EH (cell line): ENCODE results near the gene PPID.
"Not testable (repeated sequence)": the region's sequence is repeated elsewhere in the genome, so short reads cannot be mapped to it uniquely, and the experiment has no call there.

Experiments
- DNase-seq: peaks from one replicate; pipeline ENCODE4 v3.0.0-alpha.2; 2015; ENCODE audit warnings: low read depth

Gene PPID

GRCh38 chr4:158722917-158723793 lies at the start of gene PPID:
Gene PPID, minus strand, starts transcription at chr4:158723396. Its CDS starts 108 bp downstream, at chr4:158723288.
- peak; percentile 81 for DNase-seq

GRCh38 chr4:158771776-158772175 lies 48.6 kb upstream of the PPID start:
- no peak for DNase-seq

GRCh38 chr4:158770671-158771070 lies 47.5 kb upstream of the PPID start:
- DNase-seq: no peak

- peak; percentile 63 for DNase-seq
Observed at GRCh38 chr4:158769175-158769921, 46.2 kb upstream of the PPID start.

GRCh38 chr4:158768555-158769174 lies 45.5 kb upstream of the PPID start, which contains the start of gene FNIP2:
Gene FNIP2, plus strand, starts transcription at chr4:158769026. Its CDS starts 187 bp downstream, at chr4:158769213.
- DNase-seq: peak; percentile 85

DNA sequence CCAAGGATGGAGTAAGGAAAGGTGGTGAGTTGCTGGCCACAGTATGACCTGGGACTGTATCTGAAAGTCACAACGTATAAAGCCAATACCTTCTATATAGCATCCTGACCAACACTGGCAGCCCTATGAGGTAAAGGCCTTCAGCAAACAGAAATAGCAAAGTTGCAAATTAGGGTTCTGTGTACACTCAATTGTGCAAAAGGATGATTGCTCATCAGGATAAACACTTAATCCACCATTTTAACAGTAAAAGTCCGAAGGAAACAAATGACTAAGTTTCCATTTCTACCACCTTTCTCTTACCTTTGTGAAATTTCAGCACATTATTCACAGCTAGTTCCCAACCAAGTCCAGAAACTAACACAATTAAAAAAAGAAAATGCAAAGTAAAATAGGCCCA lies 44.3 kb upstream of the PPID start:
- DNase-seq: no peak

DNA sequence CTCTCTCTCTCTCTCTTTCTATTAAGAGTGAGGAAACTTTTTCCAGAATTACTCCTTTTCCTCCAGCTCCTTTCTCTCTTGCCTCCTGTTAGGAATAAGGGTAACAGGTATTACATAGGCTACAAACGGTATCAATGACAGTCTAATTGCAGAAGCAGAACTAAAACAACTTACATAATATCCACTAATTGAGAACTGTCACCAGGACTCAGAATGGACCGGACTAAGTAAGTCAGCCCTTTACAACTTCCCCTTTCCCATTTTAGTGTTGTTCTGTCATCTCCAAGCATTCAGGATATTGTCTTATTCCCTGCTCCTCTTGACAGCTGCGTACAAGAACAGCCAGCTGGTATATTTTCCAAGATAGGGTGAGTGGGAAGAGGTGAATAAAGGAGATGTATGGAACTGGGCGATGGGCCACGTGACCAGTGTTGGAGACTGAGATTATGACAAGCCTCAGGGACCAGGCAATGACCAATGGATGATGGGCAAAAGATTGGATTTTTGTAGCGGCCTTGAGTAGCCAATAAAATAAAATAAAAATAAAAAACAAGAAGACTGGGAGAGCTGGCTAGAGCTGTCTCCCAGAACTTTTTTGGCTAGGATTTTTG lies 43.3 kb upstream of the PPID start:
- no peak for DNase-seq

DNA sequence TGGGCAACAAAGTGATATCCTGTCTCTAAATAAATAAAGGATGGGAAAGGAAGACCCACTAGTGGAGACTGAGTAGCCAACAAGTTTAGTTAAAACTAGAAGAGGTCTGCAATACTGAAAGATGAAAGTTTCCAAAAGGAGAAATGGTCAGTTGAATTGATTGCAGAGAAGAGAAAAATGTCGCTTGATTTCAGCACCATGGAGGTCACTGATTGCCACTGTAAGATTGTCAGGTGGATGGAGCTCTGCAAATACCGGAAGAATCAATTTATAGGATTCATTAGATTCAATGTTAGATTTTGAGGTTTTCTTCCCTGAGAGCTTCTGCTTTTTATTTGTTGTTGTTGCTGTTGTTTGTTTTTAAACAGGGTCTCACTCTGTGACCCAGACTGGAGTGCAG lies 40.3 kb upstream of the PPID start:
- DNase-seq: no peak

GRCh38 chr4:158762553-158762952 lies 39.4 kb upstream of the PPID start:
- no peak for DNase-seq

GRCh38 chr4:158760866-158761265 lies 37.7 kb upstream of the PPID start:
- DNase-seq: peak; percentile 73

DNA sequence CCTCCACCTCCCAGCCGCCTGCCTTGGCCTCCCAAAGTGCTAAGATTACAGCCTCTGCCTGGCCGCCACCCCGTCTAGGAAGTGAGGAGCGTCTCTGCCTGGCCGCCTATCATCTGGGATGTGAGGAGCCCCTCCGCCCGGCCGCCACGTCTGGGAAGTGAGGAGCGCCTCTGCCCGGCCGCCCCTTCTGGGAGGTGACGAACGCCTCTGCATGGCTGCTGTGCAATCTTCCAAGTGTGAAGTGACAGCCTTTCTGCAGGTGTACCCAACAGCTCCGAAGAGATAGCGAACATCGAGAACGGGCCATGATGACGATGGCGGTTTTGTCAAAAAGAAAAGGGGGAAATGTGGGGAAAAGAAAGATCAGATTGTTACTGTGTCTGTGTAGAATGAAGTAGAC lies 36.3 kb upstream of the PPID start:
- DNase-seq: not testable (repeated sequence)

DNA sequence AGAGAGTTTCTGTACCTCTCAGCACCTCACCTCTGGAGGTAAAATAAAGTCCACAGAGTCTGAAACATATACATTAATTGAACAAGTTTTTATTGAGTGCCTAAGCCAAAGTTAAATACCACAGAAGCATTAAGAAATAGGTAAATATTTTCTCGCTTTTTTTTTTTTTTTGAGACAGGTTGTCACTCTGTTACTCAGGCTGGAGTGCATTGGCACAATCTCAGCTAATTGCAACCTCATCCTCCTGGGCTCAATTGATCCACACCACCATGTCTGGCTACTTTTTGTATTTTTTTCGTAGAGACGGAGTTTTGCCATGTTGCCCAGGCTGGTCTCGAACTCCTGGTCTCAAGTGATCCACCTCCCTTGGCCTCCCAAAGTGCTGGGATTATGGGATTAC lies 35.5 kb upstream of the PPID start:
- DNase-seq: no peak

DNA sequence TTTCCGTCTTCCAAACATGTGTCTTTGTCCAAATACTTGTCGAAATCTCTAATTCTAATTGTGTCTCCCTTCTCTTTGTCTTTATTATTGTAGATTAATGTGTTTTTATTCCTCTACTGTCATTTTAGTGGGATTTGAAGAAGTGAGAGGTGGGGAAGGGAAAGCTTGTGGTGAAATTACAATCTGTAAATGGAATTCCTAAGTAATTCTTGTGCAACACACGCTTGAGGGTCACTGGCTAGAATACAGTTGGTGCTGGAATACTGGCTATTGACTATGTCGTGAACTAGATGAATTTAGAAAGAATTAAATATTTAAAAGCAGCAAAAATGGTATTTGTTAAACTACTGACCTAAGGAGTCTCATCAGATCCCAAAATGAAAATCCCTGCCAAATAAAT lies 34.9 kb upstream of the PPID start:
- peak; percentile 82 for DNase-seq

- no peak for DNase-seq
Observed at GRCh38 chr4:158756588-158756987, 33.4 kb upstream of the PPID start.

- not testable (repeated sequence) for DNase-seq
Observed at GRCh38 chr4:158755819-158756218, 32.6 kb upstream of the PPID start.

- DNase-seq: peak; percentile 92
Observed at GRCh38 chr4:158754385-158755180, 31.4 kb upstream of the PPID start.

GRCh38 chr4:158750379-158750778 lies 27.2 kb upstream of the PPID start:
- DNase-seq: peak; percentile 96

DNA sequence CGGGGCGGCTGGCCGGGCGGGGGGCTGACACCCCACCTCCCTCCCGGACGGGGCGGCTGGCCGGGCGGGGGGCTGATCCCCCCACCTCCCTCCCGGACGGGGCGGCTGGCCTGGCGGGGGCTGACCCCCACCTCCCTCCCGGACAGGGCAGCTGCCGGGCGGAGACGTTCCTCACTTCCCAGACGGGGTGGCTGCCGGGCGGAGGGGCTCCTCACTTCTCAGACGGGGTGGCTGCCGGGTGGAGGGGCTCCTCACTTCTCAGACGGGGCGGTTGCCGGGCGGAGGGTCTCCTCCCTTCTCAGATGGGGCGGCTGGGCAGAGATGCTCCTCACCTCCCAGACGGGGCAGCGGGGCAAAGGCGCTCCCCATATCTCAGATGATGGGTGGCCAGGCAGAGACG lies 23.3 kb upstream of the PPID start:
- DNase-seq: not testable (repeated sequence)

DNA sequence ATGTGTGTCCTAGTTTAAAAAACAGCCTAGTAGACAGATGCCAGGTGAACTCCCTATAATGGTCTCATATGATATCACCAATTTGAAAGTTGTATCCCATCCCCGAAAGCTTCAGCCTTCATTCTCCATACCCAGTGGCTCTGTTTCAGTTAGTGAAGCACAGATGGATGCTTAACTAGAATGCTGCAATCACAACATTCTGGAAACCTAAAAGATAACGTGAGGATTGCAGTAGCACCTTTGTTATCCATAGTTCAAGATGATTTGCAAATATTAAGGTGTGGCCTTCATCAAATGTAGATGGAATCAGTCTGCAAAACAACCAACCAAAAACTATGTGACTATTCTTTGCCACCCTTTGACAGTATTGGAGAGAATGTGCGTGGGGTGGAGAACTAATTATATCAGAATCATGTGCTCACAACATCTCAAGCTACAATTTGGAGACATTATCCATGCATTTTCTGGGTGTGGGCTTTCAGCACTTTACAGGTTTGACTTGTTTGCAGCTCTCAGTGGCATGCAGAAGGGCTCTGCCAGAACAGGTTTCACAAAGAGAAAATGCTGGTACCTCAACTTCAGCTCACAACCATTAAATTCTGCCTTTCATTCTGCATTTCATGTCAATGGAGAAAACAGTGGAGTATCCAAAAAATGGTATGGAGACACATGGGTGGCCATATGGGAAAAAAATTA lies 18.3 kb upstream of the PPID start:
- DNase-seq: no peak

DNA sequence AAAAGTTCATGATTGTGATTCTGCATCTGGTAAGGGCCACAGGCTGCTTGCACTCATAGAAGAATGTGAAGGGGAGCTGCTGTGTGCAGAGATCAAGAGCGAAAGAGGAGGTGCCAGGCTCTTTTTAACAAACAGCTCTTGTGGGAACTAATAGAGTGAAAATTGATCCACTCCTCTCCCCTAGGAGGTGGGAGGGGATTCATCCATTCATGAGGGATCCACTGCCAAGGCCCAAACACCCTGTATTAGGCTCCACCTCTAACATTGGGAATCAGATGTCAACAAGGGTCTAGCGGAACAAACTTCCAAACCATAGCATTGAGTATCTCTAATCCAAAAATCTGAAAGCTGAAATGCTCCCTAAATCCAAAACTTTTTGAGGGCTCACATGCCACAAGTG lies 16.4 kb upstream of the PPID start:
- no peak for DNase-seq

GRCh38 chr4:158738866-158739265 lies 15.7 kb upstream of the PPID start:
- no peak for DNase-seq
